Measurements from ENCODE around the gene DGKZ. TPM values are rescaled to one million over a fixed set of nuclear protein-coding genes. Genes with fewer than 3 reads are reported as not detected.
"Not testable (repeated sequence)": the region's sequence is repeated elsewhere in the genome, so short reads cannot be mapped to it uniquely, and the experiment has no call there.

The DGKZ gene
- total RNA-seq, 2 experiments from 2014 or later, result 151 to 152 TPM

DNA sequence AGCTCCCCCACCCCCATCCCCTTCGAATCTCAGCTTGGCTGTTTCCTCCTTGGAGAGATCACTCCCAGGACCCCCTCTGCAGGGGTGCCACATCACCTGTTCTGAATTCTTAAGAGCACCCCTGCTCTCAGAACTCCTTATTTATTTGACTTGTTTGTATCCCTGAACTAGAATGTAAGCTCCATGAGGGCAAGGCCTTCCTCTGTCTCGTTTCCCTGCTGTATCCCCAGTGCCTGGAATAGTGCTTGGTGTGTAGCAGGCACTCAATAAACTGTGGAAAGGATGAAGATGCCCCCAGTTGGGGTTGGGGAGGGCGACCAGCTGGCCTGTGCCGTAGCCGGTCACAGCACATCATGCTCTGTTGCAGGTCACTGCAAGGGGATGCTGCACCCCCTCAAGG, 30.6 kb downstream of the DGKZ start:
- POLR2A ChIA-PET, result interaction anchor here (1.8 kb wide), 1 partner anchor 16 kb away, joined by 7 read pairs; no protein-coding TSS in a partner anchor
- Mint-ChIP-seq H3K4me1 (ENCODE audit: low read depth) (peaks cover 13% of the 10 kb centered on the region), H3K27ac (no peak overlapping the region), H3K27me3 (ENCODE audit: low read depth) (peaks cover 4% of the 10 kb centered on the region), H3K9me3 (ENCODE audit: insufficient read depth) (no peaks in the 10 kb centered on the region), H3K4me3 (no peak overlapping the region), H3K36me3 (ENCODE audit: low read depth) (peaks cover 39% of the 10 kb centered on the region)
- DNase-seq, result no peak
- CTCF ChIA-PET, result interaction anchor here (0.7 to 1.4 kb wide), 5 partner anchors 9 to 26 kb away, joined by 3 to 6 read pairs (median 3); no protein-coding TSS in a partner anchor
- ATAC-seq, result no peak

DNA sequence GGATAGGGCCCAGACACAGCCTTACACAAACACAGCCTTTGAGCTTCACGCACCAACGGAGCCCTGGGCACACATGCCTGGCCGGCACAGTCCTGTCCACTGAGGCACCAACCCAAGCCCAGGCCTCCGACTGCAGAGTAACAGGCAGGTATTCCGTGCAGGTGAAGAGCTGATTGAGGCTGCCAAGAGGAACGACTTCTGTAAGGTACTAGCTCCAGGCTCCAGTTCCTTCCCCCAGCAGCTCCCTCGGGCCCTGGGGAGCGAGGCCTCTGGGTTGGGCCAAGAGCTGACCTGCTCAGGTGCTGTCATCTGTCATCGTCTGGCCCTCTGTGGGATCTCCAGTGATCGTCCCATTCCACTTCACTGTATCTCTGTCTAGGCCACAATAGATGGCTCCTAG, 31.0 kb downstream of the DGKZ start:
- ATAC-seq (no peak), DNase-seq (no peak)
- Mint-ChIP-seq H3K9me3 (ENCODE audit: insufficient read depth) (no peaks in the 10 kb centered on the region), H3K4me3 (no peak overlapping the region), H3K27me3 (ENCODE audit: low read depth) (peaks cover 5% of the 10 kb centered on the region), H3K27ac (no peak overlapping the region), H3K36me3 (ENCODE audit: low read depth) (peaks cover 39% of the 10 kb centered on the region), H3K4me1 (ENCODE audit: low read depth) (peaks cover 13% of the 10 kb centered on the region)
- POLR2A ChIA-PET, result interaction anchor here (1.8 kb wide), 1 partner anchor 16 kb away, joined by 7 read pairs; no protein-coding TSS in a partner anchor
- CTCF ChIA-PET, result interaction anchor here (0.7 to 1.4 kb wide), 5 partner anchors 10 to 26 kb away, joined by 3 to 6 read pairs (median 3); no protein-coding TSS in a partner anchor

DNA sequence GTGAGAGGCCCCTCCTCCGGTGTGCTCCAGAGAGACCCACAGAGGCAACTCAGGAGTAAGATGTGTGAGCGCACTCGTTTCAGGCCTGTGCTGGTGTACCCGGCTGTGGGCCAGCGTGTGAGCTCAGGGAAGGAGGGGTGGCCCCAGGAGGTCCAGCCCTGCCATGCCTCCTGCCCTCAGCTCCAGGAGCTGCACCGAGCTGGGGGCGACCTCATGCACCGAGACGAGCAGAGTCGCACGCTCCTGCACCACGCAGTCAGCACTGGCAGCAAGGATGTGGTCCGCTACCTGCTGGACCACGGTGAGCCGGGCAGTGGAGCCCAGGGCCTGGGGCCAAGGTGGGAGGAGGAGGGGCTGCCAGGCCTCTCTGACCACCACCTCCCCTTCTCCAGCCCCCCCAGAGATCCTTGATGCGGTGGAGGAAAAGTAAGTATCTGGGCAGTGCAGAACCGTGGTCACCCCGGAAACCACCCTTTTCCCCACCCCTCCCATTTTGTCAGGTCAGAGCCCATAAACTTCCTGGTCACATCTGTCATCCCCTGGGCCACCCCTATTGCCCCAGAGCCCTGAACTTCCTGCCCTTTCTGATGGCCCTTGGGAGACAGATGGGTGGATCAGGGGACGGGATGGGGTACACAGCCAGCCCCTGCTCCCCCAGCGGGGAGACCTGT, 31.7 kb downstream of the DGKZ start:
- ATAC-seq (no peak), DNase-seq (no peak)
- Mint-ChIP-seq H3K27me3 (ENCODE audit: low read depth) (peaks cover 7% of the 10 kb centered on the region), H3K4me3 (no peak overlapping the region), H3K36me3 (ENCODE audit: low read depth) (peaks cover 36% of the 10 kb centered on the region), H3K4me1 (ENCODE audit: low read depth) (peaks cover 13% of the 10 kb centered on the region), H3K27ac (peak overlapping the region; percentile 69), H3K9me3 (ENCODE audit: insufficient read depth) (no peaks in the 10 kb centered on the region)
- ChIA-PET CTCF (interaction anchor here (0.8 to 1.4 kb wide), 4 partner anchors 10 to 27 kb away, joined by 3 to 6 read pairs (median 3); no protein-coding TSS in a partner anchor), POLR2A (interaction anchor here (1.8 kb wide), 1 partner anchor 17 kb away, joined by 7 read pairs; no protein-coding TSS in a partner anchor)

DNA sequence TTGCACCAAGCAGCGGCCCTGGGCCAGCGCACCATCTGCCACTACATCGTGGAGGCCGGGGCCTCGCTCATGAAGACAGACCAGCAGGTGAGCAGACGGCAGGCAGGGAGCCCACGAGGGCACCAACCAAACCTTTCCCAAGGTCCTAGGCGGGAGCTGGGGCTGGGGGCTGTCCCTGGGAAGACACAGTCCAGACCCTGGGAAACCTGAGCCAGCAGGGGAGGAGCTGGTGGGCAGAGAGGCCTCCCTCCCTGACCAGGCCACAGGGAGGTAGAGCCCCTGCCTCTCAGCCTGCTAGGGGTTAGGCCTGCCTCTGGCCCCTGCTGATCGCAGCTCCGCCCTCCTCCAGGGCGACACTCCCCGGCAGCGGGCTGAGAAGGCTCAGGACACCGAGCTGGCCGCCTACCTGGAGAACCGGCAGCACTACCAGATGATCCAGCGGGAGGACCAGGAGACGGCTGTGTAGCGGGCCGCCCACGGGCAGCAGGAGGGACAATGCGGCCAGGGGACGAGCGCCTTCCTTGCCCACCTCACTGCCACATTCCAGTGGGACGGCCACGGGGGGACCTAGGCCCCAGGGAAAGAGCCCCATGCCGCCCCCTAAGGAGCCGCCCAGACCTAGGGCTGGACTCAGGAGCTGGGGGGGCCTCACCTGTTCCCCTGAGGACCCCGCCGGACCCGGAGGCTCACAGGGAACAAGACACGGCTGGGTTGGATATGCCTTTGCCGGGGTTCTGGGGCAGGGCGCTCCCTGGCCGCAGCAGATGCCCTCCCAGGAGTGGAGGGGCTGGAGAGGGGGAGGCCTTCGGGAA, 32.4 kb downstream of the DGKZ start:
- DNase-seq; ATAC-seq; H3K27me3 Mint-ChIP-seq (ENCODE audit: low read depth); POLR2A ChIA-PET; H3K9me3 Mint-ChIP-seq (ENCODE audit: insufficient read depth): not testable (repeated sequence)
- H3K4me3 Mint-ChIP-seq, result peak overlapping the region; percentile 28
- peaks cover 13% of the 10 kb centered on the region for H3K4me1 Mint-ChIP-seq (ENCODE audit: low read depth)
- peak overlapping the region; percentile 69 for H3K27ac Mint-ChIP-seq
- CTCF ChIA-PET, result interaction anchor here (0.9 to 1.7 kb wide), 2 partner anchors 9 to 27 kb away, joined by 3 to 4 read pairs; no protein-coding TSS in a partner anchor
- H3K36me3 Mint-ChIP-seq (ENCODE audit: low read depth), result peaks cover 32% of the 10 kb centered on the region

DNA sequence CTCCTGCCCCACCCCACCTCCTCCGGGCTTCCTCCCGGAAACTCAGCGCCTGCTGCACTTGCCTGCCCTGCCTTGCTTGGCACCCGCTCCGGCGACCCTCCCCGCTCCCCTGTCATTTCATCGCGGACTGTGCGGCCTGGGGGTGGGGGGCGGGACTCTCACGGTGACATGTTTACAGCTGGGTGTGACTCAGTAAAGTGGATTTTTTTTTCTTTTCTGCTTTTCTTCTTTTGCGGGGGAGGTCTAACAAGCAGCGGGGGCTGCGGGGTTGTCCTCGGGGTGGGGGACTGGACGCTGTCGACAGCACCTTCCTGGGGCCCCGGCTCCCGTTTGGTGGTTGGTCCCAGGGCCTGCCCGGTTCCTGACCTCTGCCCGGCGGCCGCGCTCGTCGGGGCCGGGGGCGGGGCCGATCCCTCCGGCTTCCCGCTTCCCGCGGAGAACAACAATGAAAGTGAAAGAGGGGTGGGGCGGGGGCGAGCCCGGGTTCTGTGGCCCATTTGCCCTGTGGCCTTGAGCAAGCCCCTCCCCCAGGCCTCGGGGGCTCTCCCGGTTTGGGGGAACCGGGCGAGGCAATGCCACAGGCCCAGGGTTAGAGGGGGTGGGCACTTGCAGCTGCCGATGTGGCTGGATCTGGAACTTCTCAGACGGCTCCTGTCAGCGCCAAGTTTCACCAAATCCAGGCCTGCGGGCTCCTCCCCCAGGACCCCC, 33.2 kb downstream of the DGKZ start:
- DNase-seq, result peak; percentile 67
- POLR2A ChIA-PET, result no interaction called here
- Mint-ChIP-seq H3K4me1 (ENCODE audit: low read depth) (peaks cover 13% of the 10 kb centered on the region), H3K9me3 (ENCODE audit: insufficient read depth) (no peaks in the 10 kb centered on the region), H3K27ac (peak overlapping the region; percentile 67), H3K4me3 (peak overlapping the region; percentile 66), H3K27me3 (ENCODE audit: low read depth) (peaks cover 7% of the 10 kb centered on the region), H3K36me3 (ENCODE audit: low read depth) (peaks cover 26% of the 10 kb centered on the region)
- CTCF ChIA-PET, result interaction anchor here (0.9 to 1.7 kb wide), 2 partner anchors 8 to 28 kb away, joined by 3 to 4 read pairs; no protein-coding TSS in a partner anchor
- peak; percentile 40 for ATAC-seq

DNA sequence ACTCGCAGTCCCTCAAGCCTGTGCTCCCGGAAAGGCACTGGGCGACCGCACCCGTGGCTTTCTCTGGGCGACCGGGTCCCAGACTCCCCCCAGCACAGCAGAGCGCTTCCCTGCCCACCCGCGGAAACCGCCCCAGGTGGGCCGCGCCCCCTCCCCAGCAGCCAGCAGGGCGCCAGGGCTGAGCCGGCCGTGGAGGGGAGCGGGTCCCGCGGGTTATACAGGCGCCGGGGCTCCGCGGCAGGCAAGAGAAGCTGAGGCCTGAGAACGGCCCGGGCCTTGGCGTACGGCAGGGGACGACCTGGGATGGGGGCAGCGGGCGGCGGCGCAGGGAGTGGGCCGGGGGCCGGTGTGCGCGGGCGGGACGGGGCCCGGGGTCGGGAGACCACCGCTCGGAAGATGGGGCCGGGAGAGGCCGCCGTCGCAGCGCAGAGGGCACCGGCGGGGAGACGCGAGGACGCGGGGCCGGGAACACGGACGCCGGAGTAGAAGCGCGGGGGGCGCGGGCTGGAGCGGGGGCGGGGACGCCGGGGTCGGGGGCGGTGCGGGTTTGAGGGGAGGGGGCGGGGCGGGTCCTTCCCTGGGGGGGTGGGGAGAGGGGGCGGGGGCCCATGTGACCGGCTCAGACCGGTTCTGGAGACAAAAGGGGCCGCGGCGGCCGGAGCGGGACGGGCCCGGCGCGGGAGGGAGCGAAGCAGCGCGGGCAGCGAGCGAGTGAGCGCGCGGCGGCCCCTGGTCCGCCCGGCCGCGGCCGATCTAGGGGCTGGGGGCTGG, 34.0 kb downstream of the DGKZ start, which contains the start of gene MDK:
TSS of gene MDK (plus strand) at position 622 of the 771 bp plus-strand sequence. CDS start 389 bp downstream, outside the sequence.
- ChIA-PET CTCF (interaction anchor here (1.7 kb wide), 1 partner anchor 29 kb away, joined by 4 read pairs; no protein-coding TSS in a partner anchor), POLR2A (no interaction called here)
- peak within 1 kb of the TSS; percentile 39 for H3K27ac Mint-ChIP-seq
- H3K4me3 Mint-ChIP-seq, result peak within 1 kb of the TSS; percentile 66
- no peaks in the 10 kb centered on the region for H3K9me3 Mint-ChIP-seq (ENCODE audit: insufficient read depth)
- H3K36me3 Mint-ChIP-seq (ENCODE audit: low read depth), result peaks cover 24% of the 10 kb centered on the region
- ATAC-seq, result peak; percentile 25
- H3K4me1 Mint-ChIP-seq (ENCODE audit: low read depth), result peaks cover 13% of the 10 kb centered on the region
- H3K27me3 Mint-ChIP-seq (ENCODE audit: low read depth), result peaks cover 13% of the 10 kb centered on the region
- DNase-seq, result no peak

DNA sequence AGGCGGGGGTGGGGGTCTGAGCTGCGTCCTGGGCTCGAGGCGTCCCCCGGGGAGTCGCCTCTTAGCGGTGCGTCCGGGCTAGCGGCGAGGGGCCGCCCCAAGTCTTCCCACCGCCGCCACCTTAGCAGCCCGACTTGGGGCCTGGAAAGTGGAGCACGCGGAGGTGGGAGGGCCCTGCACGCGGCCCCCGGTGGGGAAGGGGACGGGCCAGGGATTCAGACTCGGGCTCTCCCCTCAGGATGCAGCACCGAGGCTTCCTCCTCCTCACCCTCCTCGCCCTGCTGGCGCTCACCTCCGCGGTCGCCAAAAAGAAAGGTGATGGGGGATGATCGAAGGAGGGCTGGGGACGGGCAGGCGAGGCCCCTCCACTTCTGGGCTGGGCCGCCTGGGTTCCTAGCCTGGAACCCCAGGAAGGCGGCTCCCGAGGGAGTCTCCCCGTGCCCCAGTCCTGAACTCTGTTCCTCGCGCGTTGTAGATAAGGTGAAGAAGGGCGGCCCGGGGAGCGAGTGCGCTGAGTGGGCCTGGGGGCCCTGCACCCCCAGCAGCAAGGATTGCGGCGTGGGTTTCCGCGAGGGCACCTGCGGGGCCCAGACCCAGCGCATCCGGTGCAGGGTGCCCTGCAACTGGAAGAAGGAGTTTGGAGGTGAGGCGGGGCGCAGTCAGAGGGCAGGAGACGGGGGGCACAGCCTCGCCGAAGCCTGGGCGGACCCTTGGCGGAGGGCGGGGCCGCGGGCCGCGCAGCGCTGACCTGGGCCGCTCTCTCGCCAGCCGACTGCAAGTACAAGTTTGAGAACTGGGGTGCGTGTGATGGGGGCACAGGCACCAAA, 34.8 kb downstream of the DGKZ start:
- Mint-ChIP-seq H3K4me1 (ENCODE audit: low read depth) (peaks cover 13% of the 10 kb centered on the region), H3K27ac (peak overlapping the region; percentile 39), H3K4me3 (peak overlapping the region; percentile 65), H3K9me3 (ENCODE audit: insufficient read depth) (no peaks in the 10 kb centered on the region), H3K36me3 (ENCODE audit: low read depth) (peaks cover 16% of the 10 kb centered on the region), H3K27me3 (ENCODE audit: low read depth) (peaks cover 21% of the 10 kb centered on the region)
- CTCF ChIA-PET, result interaction anchor here (1.3 kb wide), 1 partner anchor 66 kb away, joined by 3 read pairs; no protein-coding TSS in a partner anchor
- no peak for DNase-seq
- POLR2A ChIA-PET, result no interaction called here
- peak; percentile 42 for ATAC-seq

DNA sequence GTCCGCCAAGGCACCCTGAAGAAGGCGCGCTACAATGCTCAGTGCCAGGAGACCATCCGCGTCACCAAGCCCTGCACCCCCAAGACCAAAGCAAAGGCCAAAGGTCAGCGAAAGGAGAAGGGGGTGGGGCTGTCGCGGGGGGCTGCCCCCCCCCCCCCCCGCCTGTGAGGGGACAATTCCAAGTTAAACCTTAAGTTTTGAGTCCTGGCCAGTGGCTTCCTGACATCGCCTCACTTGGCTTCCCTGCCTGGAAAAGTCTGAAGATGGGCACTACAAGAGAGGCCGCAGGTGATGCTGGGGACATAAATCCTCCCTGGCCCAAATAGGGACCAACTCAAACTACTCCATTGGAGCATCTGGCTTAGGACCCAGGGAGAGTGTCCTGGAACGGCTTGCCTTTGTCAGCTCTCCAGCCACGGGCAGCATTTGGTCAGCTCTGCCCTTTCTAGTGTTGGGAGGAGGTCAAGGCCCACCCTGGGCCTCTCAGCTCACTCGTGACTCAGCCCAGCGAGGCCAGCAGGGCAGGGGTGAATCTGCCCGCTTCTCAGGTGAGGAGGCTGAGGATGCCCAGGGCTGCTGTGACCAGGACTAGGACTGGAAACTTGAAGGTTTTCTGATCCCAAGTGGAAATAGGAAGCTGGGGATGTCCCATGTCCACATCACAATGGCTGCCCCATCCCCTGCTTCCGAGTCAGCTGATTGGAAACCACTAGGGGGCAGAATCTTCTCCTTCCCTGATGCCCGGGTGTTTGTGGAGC, 35.6 kb downstream of the DGKZ start:
- H3K27me3 Mint-ChIP-seq (ENCODE audit: low read depth), result peaks cover 26% of the 10 kb centered on the region
- no peak overlapping the region for H3K4me3 Mint-ChIP-seq
- no peak overlapping the region for H3K27ac Mint-ChIP-seq
- no peaks in the 10 kb centered on the region for H3K9me3 Mint-ChIP-seq (ENCODE audit: insufficient read depth)
- peaks cover 8% of the 10 kb centered on the region for H3K36me3 Mint-ChIP-seq (ENCODE audit: low read depth)
- ATAC-seq, result no peak
- DNase-seq, result no peak
- peaks cover 18% of the 10 kb centered on the region for H3K4me1 Mint-ChIP-seq (ENCODE audit: low read depth)
- ChIA-PET CTCF (interaction anchor here (1.1 to 1.3 kb wide), 2 partner anchors 33 to 67 kb away, joined by 3 read pairs; no protein-coding TSS in a partner anchor), POLR2A (interaction anchor here (0.5 to 0.8 kb wide), 2 partner anchors 19 to 770 kb away, joined by 3 read pairs; no protein-coding TSS in a partner anchor)

DNA sequence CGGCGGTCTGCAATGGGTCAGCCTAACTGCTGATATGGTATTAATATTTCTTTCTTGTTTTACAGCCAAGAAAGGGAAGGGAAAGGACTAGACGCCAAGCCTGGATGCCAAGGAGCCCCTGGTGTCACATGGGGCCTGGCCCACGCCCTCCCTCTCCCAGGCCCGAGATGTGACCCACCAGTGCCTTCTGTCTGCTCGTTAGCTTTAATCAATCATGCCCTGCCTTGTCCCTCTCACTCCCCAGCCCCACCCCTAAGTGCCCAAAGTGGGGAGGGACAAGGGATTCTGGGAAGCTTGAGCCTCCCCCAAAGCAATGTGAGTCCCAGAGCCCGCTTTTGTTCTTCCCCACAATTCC, 36.1 kb downstream of the DGKZ start:
- Mint-ChIP-seq H3K4me3 (no peak overlapping the region), H3K36me3 (ENCODE audit: low read depth) (peaks cover 5% of the 10 kb centered on the region), H3K27ac (no peak overlapping the region), H3K4me1 (ENCODE audit: low read depth) (peaks cover 24% of the 10 kb centered on the region), H3K9me3 (ENCODE audit: insufficient read depth) (no peaks in the 10 kb centered on the region), H3K27me3 (ENCODE audit: low read depth) (peaks cover 31% of the 10 kb centered on the region)
- ChIA-PET CTCF (interaction anchor here (1.1 to 1.3 kb wide), 2 partner anchors 34 to 68 kb away, joined by 3 read pairs; no protein-coding TSS in a partner anchor), POLR2A (interaction anchor here (0.5 to 0.8 kb wide), 2 partner anchors 19 to 769 kb away, joined by 3 read pairs; no protein-coding TSS in a partner anchor)
- DNase-seq, result no peak
- no peak for ATAC-seq
